RWPE2 (cell line): ENCODE data around the gene KCNMA1.

Experiments used
- ATAC-seq: fragments of 200-7000 bp; cut with Tn5 transposase; 3 replicates; pipeline ENCODE4 v1.9.1; 2021; ENCODE audit warnings: low read depth
- DNase-seq: peaks from one replicate; pipeline ENCODE4 v3.0.0-alpha.2; 2020; ENCODE audit warnings: low spot score
- H3K27ac ChIP-seq: fragments of 450-650 bp; 2 replicates; pipeline ENCODE4 v1.5.1; 2017; ENCODE audit warnings: mild to moderate bottlenecking; ENCODE audit not compliant: poor library complexity, severe bottlenecking
- H3K27me3 ChIP-seq: fragments of 250-450 bp; sonication (Bioruptor Pico); 2 replicates; pipeline ENCODE4 v1.5.1; 2021; ENCODE audit warnings: mild to moderate bottlenecking, moderate library complexity; ENCODE audit not compliant: insufficient read depth, poor library complexity, severe bottlenecking
- H3K36me3 ChIP-seq: fragments of 250-450 bp; sonication (Bioruptor Pico); 2 replicates; pipeline ENCODE4 v1.5.1; 2020; ENCODE audit warnings: low read depth, mild to moderate bottlenecking, moderate library complexity
- H3K4me1 ChIP-seq: fragments of 250-450 bp; sonication (Bioruptor Pico); 2 replicates; pipeline ENCODE4 v1.5.1; 2021; ENCODE audit warnings: mild to moderate bottlenecking, moderate library complexity; ENCODE audit not compliant: insufficient read depth, poor library complexity, severe bottlenecking
- H3K4me3 ChIP-seq: fragments of 250-450 bp; sonication (Bioruptor Pico); 2 replicates; pipeline ENCODE4 v1.5.1; 2021; ENCODE audit warnings: mild to moderate bottlenecking, moderate library complexity; ENCODE audit not compliant: severe bottlenecking
- H3K9me3 ChIP-seq: fragments of 250-450 bp; sonication (Bioruptor Pico); 2 replicates; pipeline ENCODE4 v1.5.1; 2021; ENCODE audit warnings: mild to moderate bottlenecking, moderate library complexity; ENCODE audit not compliant: severe bottlenecking
- TF ChIP-seq, protein P1 (sequence below): fragments of 450-650 bp; IDR thresholded peaks from one replicate; pipeline ENCODE4 v1.5.1; 2017; ENCODE audit warnings: mild to moderate bottlenecking, moderate library complexity; ENCODE audit not compliant: poor library complexity, severe bottlenecking

The KCNMA1 gene

DNA sequence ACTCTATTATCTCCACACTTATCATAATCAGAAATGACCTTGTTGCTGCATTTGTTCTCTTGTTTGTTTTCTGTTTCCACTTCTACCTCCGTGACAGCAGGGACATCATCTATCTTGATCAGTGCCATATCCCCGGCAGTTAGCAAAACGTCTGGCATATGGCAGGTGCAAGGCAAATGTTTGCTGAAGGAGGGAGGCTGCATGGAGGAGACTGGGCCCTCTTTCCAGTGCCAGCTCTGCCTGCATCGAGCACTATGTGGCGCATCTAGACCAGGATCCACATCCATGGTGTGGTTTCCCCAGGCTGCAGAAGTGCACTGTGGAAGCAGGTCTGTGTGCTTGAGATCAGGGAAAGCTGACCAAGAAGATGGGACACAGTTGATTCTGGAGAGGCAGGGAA lies 181.2 kb downstream of the KCNMA1 start:
- H3K27me3 ChIP-seq: no peaks in the 10 kb centered on the region
- DNase-seq (no peak), ATAC-seq (no peak)
- TF ChIP-seq, protein P1, sequence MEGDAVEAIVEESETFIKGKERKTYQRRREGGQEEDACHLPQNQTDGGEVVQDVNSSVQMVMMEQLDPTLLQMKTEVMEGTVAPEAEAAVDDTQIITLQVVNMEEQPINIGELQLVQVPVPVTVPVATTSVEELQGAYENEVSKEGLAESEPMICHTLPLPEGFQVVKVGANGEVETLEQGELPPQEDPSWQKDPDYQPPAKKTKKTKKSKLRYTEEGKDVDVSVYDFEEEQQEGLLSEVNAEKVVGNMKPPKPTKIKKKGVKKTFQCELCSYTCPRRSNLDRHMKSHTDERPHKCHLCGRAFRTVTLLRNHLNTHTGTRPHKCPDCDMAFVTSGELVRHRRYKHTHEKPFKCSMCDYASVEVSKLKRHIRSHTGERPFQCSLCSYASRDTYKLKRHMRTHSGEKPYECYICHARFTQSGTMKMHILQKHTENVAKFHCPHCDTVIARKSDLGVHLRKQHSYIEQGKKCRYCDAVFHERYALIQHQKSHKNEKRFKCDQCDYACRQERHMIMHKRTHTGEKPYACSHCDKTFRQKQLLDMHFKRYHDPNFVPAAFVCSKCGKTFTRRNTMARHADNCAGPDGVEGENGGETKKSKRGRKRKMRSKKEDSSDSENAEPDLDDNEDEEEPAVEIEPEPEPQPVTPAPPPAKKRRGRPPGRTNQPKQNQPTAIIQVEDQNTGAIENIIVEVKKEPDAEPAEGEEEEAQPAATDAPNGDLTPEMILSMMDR: no peak
- no peaks in the 10 kb centered on the region for H3K9me3 ChIP-seq
- no peaks in the 10 kb centered on the region for H3K4me1 ChIP-seq
- H3K27ac ChIP-seq: no peak overlapping the region
- H3K36me3 ChIP-seq: no peaks in the 10 kb centered on the region
- H3K4me3 ChIP-seq: no peak overlapping the region

DNA sequence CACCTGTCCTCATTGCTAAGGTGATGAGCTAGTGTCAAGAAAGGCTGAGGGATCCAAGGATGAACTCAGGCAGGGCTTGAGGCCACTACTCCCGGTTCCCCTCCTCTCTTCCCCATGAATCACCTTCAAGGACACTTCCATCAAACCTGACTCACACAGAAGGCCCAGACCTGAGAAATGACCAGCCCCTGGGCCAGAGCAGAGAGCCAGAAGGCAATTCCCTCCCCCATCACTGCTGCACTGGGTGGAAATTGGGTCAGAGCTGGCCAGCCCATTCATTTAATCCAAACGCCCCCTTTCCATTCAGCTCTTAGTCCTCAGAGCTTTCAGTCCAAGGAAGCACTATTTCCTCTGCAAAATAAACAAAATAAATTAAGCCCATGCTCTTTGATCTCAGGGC lies 182.0 kb downstream of the KCNMA1 start:
- H3K4me3 ChIP-seq: no peak overlapping the region
- TF ChIP-seq, protein P1: no peak
- peak; percentile 64; the same call in 2 of the 3 replicates for ATAC-seq
- H3K9me3 ChIP-seq: no peaks in the 10 kb centered on the region
- no peaks in the 10 kb centered on the region for H3K4me1 ChIP-seq
- no peak for DNase-seq
- no peaks in the 10 kb centered on the region for H3K36me3 ChIP-seq
- H3K27ac ChIP-seq: no peak overlapping the region
- no peaks in the 10 kb centered on the region for H3K27me3 ChIP-seq

DNA sequence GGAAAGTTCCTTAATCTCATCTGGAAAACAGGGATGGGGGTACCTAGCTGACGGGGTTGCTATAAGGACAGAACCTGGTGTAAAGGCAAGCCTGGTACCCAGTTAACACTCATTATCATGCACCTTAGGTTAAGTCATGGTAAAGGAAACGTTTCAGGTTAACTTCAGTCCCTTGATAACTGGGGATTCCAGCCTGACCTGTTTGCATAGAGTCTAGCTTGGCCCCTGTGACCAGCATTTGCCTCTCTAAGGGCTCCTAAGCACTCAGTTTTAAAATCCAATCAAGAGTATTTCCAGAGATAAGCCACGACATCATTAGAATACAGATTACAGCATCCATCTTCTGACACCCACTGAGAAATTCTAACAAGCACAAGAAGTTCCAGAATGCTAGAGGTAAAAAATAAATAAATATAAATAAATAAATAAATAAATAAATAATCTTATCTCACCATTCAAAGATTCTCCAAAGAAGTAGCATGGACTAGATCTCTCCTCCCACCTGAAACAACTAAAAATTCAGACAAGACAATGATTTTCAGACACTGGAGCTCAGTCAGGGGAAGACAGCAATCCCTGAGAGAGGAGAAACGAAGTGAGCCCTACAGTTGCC lies 184.6 kb downstream of the KCNMA1 start:
- H3K4me1 ChIP-seq: no peaks in the 10 kb centered on the region
- TF ChIP-seq, protein P1: no peak
- H3K9me3 ChIP-seq: no peaks in the 10 kb centered on the region
- no peak for ATAC-seq
- H3K36me3 ChIP-seq: no peaks in the 10 kb centered on the region
- H3K4me3 ChIP-seq: no peak overlapping the region
- DNase-seq: no peak
- no peak overlapping the region for H3K27ac ChIP-seq
- H3K27me3 ChIP-seq: no peaks in the 10 kb centered on the region

DNA sequence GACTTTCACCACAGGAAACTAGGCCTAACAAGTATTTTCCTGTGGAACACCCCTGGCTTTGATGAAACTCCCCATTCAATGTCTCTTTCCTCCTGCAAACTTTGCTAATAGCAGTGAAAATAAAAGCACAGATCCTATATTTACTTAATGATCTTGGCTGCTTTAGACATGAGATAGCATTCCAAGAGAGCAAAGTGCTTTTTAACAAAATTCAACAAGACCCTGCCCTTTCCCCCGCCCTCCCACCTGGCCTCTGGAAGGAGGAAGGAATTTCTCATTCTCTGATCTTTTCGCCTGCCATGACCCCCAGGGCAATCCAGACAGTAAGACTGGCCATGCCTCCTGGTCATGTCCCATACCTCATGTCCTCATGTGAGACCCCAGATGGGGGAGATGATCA lies 185.7 kb downstream of the KCNMA1 start:
- H3K27ac ChIP-seq: no peak overlapping the region
- H3K36me3 ChIP-seq: no peaks in the 10 kb centered on the region
- no peak for ATAC-seq
- H3K9me3 ChIP-seq: no peaks in the 10 kb centered on the region
- H3K4me3 ChIP-seq: no peak overlapping the region
- no peak for DNase-seq
- H3K27me3 ChIP-seq: no peaks in the 10 kb centered on the region
- TF ChIP-seq, protein P1: no peak
- no peaks in the 10 kb centered on the region for H3K4me1 ChIP-seq

- Histone ChIP-seq H3K4me1 (no peaks in the 10 kb centered on the region), H3K27ac (no peak overlapping the region), H3K4me3 (no peak overlapping the region), H3K9me3 (no peaks in the 10 kb centered on the region), H3K36me3 (no peaks in the 10 kb centered on the region), H3K27me3 (no peaks in the 10 kb centered on the region)
- TF ChIP-seq, protein P1: no peak
- DNase-seq (no peak), ATAC-seq (no peak)
Observed at GRCh38 chr10:77448226-77448625, 189.4 kb downstream of the KCNMA1 start.
